Skin of body (tissue), 2 donors: ENCODE results near the gene CHAD. TPM values are rescaled to one million over a fixed set of nuclear protein-coding genes. Genes with fewer than 3 reads are reported as not detected.

ENCODE experiments used
- DNase-seq: peaks from one replicate; lab custom pipeline; 2025; lab: John Stamatoyannopoulos, UW
- total RNA-seq: library from RNA; depleted of rRNA; stranded (reverse); fragments of >200 nt; gene quantifications from one replicate; pipeline ENCODE4 v1.2.3, GENCODE V29; 2014

Gene CHAD
- total RNA-seq, result 0.49 TPM

GRCh38 chr17:50468304-50469207, at the start of gene CHAD:
TSS of gene CHAD (minus strand) at chr17:50468880. CDS start at chr17:50468813, 67 bp downstream.
- DNase-seq, result no peak

GRCh38 chr17:50517504-50518383, 49.1 kb upstream of the CHAD start:
- DNase-seq, result no peak

- DNase-seq, result no peak
Observed at GRCh38 chr17:50517011-50517410, 48.3 kb upstream of the CHAD start.

- DNase-seq, result no peak
Observed at GRCh38 chr17:50514936-50515702, 46.4 kb upstream of the CHAD start.

- no peak for DNase-seq
Observed at GRCh38 chr17:50514388-50514787, 45.7 kb upstream of the CHAD start.

GRCh38 chr17:50513495-50513894, 44.8 kb upstream of the CHAD start:
- DNase-seq, result no peak

- no peak for DNase-seq
Observed at GRCh38 chr17:50511058-50511457, 42.4 kb upstream of the CHAD start.

- peak; percentile 17 for DNase-seq
Observed at GRCh38 chr17:50508573-50509460, 40.1 kb upstream of the CHAD start.

GRCh38 chr17:50507871-50508572, 39.3 kb upstream of the CHAD start, which contains the start of gene MYCBPAP:
TSS of gene MYCBPAP (plus strand) at chr17:50508439. CDS start at chr17:50508675, 236 bp downstream.
- DNase-seq, result peak; percentile 65

- DNase-seq, result no peak
Observed at GRCh38 chr17:50506298-50506697, 37.6 kb upstream of the CHAD start.

- DNase-seq, result no peak
Observed at GRCh38 chr17:50505591-50506130, 37.0 kb upstream of the CHAD start.

- no peak for DNase-seq
Observed at GRCh38 chr17:50502301-50502990, 33.8 kb upstream of the CHAD start.

GRCh38 chr17:50501054-50501453, 32.4 kb upstream of the CHAD start:
- no peak for DNase-seq

GRCh38 chr17:50499721-50500120, 31.0 kb upstream of the CHAD start:
- no peak for DNase-seq

- DNase-seq, result no peak
Observed at GRCh38 chr17:50499270-50499669, 30.6 kb upstream of the CHAD start.

GRCh38 chr17:50498021-50498874, 29.6 kb upstream of the CHAD start:
- DNase-seq, result no peak

GRCh38 chr17:50495918-50496317, 27.2 kb upstream of the CHAD start:
- DNase-seq, result no peak
